Measurements from ENCODE around the gene JOSD2. TPM values are rescaled to one million over a fixed set of nuclear protein-coding genes. Genes with fewer than 3 reads are reported as not detected.

JOSD2 gene
- total RNA-seq, 4 donors from 2014 or later = 31.3 to 59.4 (median 42.9) TPM

DNA sequence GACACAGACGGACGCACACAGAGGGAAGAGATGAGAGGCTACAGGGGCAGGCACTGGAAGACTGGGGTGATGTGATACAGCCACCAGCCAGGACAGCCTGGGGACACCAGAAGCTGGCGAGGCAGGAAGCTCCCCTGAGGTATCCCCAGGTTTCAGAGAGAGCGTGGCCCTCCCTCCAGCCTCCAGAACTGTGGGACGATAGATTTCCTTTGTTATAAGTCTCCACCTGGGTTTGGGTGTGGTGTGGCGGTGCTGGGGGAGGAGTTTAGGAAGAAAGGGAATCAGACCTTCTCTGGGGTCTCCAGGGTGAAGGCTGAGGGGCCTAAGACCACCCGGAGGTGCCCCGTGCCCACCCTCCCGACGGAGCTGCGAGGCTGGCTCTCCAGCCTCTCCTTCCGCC, 5.5 kb upstream of the JOSD2 start:
- H3K27me3 ChIP-seq = peaks cover 0 to 37% (median 0%) of the 10 kb centered on the region in 4 donors
- no peak overlapping the region for H3K27ac ChIP-seq (replicated peaks in 1 of 4)
- H3K4me3 ChIP-seq = no peak overlapping the region
- peaks cover 0 to 12% (median 0%) of the 10 kb centered on the region in 4 donors for H3K36me3 ChIP-seq
- H3K9me3 ChIP-seq = no peaks in the 10 kb centered on the region
- 71% methylated on average over 12 of the region's 12 CpGs for WGBS
- intact Hi-C loops (cut with DNase I) = no loop called here
- peaks cover 5 to 13% (median 9%) of the 10 kb centered on the region in 4 donors for H3K4me1 ChIP-seq
- no peak for DNase-seq (ENCODE audit: extremely low spot score)
- TF ChIP-seq POLR2A (IDR thresholded peaks at IDR 0.05; ENCODE audit: low read depth) = no peak
- no peak for TF ChIP-seq EP300 (IDR thresholded peaks at IDR 0.05)
- TF ChIP-seq POLR2AphosphoS5 (IDR thresholded peaks at IDR 0.05) = no peak
- no peak for TF ChIP-seq CTCF (IDR thresholded peaks at IDR 0.05)

- Histone ChIP-seq H3K4me1 (peaks cover 12 to 22% (median 15%) of the 10 kb centered on the region in 4 donors), H3K36me3 (peaks cover 0 to 12% (median 0%) of the 10 kb centered on the region in 4 donors), H3K4me3 (no peak overlapping the region), H3K27me3 (peaks cover 0 to 37% (median 0%) of the 10 kb centered on the region in 4 donors), H3K27ac (replicated peaks in 1 of 4) (no peak overlapping the region), H3K9me3 (no peaks in the 10 kb centered on the region)
- 59% methylated on average over 6 of the region's 11 CpGs for WGBS
- no peak for DNase-seq (ENCODE audit: extremely low spot score)
- intact Hi-C loops (cut with DNase I) = no loop called here
- TF ChIP-seq POLR2A (IDR thresholded peaks at IDR 0.05; ENCODE audit: low read depth) (no peak), POLR2AphosphoS5 (IDR thresholded peaks at IDR 0.05) (no peak), EP300 (IDR thresholded peaks at IDR 0.05) (no peak), CTCF (IDR thresholded peaks at IDR 0.05) (no peak)
Measured at GRCh38 chr19:50515168-50515561, 4.2 kb upstream of the JOSD2 start.

- peaks cover 0 to 12% (median 0%) of the 10 kb centered on the region in 4 donors for H3K36me3 ChIP-seq
- H3K27ac ChIP-seq (replicated peaks in 1 of 4) = no peak overlapping the region
- intact Hi-C loops (cut with DNase I) = no loop called here
- DNase-seq (ENCODE audit: extremely low spot score) = no peak
- H3K27me3 ChIP-seq = peaks cover 0 to 37% (median 0%) of the 10 kb centered on the region in 4 donors
- 49% methylated on average over 30 of the region's 38 CpGs for WGBS
- H3K4me1 ChIP-seq = peaks cover 15 to 25% (median 20%) of the 10 kb centered on the region in 4 donors
- no peak overlapping the region for H3K4me3 ChIP-seq
- no peaks in the 10 kb centered on the region for H3K9me3 ChIP-seq
- TF ChIP-seq CTCF (IDR thresholded peaks at IDR 0.05) (no peak), EP300 (IDR thresholded peaks at IDR 0.05) (no peak)
Measured at GRCh38 chr19:50514346-50515167, 3.6 kb upstream of the JOSD2 start.

DNA sequence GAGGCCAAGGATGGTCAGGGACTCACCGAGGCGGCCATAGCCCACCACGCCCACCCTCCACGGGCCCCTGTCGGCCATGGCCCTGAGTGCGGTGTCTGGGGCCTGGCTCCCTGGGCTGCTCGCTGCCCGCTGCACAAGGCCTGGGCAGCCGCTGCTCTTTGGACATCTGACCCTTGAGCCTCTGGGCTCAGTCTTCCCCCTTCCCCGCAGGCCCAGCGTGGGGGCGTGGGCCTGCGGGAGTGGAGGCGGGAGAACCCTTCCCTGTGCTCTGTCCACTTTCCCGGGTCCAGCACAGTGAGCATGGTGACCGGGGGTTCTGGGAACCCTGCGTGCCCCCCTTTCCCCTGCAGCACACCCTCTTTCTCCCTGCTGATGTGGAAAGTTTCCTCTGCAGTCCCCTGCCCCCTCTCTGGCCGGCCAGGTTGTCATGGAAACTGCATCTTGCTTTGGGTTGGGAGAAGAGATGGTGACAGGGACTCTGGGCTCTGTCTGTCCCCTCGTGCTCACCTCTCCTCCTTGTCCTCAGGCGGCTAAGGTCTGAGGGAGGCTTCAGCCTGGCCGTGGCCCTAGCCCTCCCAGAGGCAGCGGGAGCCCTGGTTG, 2.9 kb upstream of the JOSD2 start, which contains the start of gene ASPDH:
Gene ASPDH, minus strand, starts transcription at position 168 of the 600 bp plus-strand sequence. Its CDS starts 90 bp downstream, at position 78.
- Histone ChIP-seq H3K4me3 (no peak within 1 kb of the TSS), H3K27me3 (peaks cover 0 to 33% (median 0%) of the 10 kb centered on the region in 4 donors), H3K27ac (replicated peaks in 1 of 4) (no peak within 1 kb of the TSS), H3K36me3 (peaks cover 0 to 13% (median 0%) of the 10 kb centered on the region in 4 donors), H3K9me3 (no peaks in the 10 kb centered on the region), H3K4me1 (peaks cover 17 to 25% (median 22%) of the 10 kb centered on the region in 4 donors)
- no peak for DNase-seq (ENCODE audit: extremely low spot score)
- 38% methylated on average over 19 of the region's 22 CpGs for WGBS
- no peak for TF ChIP-seq CTCF (IDR thresholded peaks at IDR 0.05)
- no peak for TF ChIP-seq EP300 (IDR thresholded peaks at IDR 0.05)
- no peak for TF ChIP-seq POLR2AphosphoS5 (IDR thresholded peaks at IDR 0.05)
- no peak for TF ChIP-seq POLR2A (IDR thresholded peaks at IDR 0.05; ENCODE audit: low read depth)
- intact Hi-C loops (cut with DNase I) = no loop called here

Measured in esophagus muscularis mucosa (tissue), 4 donors.